BE2C (cell line): Measurements from ENCODE around the gene PRKAR1B.

ENCODE experiments used
- DNase-seq: peaks from one replicate; pipeline ENCODE4 v3.0.0-alpha.2; 2020
- H3K27me3 ChIP-seq: fragments of 250-450 bp; sonication (Bioruptor Pico); 2 replicates; pipeline ENCODE4 v1.5.1; 2020; ENCODE audit warnings: mild to moderate bottlenecking
- H3K36me3 ChIP-seq: fragments of 250-450 bp; sonication (Bioruptor Pico); 2 replicates; pipeline ENCODE4 v1.5.1; 2020; ENCODE audit warnings: mild to moderate bottlenecking
- H3K4me1 ChIP-seq: fragments of 250-450 bp; sonication (Bioruptor Pico); 2 replicates; pipeline ENCODE4 v1.5.1; 2020
- H3K4me3 ChIP-seq: 2 replicates; pipeline ENCODE4 v1.5.1; 2011; ENCODE audit warnings: low read depth, low read length
- H3K9me3 ChIP-seq: fragments of 250-450 bp; sonication (Bioruptor Pico); 2 replicates; pipeline ENCODE4 v1.5.1; 2020
- TF ChIP-seq, protein P1 (sequence below): IDR thresholded peaks from 2 replicates; pipeline ENCODE4 v1.5.1; 2012; ENCODE audit warnings: mild to moderate bottlenecking, low read depth, low read length

PRKAR1B gene

DNA sequence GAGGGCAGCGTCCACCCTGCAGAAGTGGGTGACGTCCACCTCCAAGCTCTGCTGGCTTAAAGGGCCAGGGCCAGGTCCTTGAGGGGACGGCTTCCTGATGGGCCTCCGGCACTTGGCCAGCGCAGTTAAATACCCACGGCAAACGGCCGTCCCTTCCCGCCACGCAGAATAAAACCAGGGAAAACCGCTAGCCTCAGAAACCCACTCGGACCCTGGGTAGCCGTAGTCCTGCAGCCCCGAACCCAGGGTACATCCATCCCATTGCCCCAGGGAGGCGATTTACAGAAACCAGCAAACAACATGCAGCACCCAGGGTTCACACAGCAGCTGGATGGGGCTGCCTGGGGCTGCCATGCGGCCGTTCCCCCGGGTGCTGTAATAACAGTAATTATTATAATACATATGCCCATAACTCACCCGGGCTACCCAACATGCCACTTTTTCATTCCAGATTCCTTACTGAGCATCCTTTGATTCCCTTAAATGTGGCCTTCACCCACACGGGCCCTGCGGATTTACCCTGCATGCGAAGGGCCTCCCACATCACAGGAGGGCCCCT lies 126.0 kb downstream of the PRKAR1B start:
- TF ChIP-seq, protein P1, sequence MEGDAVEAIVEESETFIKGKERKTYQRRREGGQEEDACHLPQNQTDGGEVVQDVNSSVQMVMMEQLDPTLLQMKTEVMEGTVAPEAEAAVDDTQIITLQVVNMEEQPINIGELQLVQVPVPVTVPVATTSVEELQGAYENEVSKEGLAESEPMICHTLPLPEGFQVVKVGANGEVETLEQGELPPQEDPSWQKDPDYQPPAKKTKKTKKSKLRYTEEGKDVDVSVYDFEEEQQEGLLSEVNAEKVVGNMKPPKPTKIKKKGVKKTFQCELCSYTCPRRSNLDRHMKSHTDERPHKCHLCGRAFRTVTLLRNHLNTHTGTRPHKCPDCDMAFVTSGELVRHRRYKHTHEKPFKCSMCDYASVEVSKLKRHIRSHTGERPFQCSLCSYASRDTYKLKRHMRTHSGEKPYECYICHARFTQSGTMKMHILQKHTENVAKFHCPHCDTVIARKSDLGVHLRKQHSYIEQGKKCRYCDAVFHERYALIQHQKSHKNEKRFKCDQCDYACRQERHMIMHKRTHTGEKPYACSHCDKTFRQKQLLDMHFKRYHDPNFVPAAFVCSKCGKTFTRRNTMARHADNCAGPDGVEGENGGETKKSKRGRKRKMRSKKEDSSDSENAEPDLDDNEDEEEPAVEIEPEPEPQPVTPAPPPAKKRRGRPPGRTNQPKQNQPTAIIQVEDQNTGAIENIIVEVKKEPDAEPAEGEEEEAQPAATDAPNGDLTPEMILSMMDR, result no peak
- Histone ChIP-seq H3K27me3 (no peaks in the 10 kb centered on the region), H3K4me3 (no peak overlapping the region), H3K36me3 (no peaks in the 10 kb centered on the region), H3K9me3 (no peaks in the 10 kb centered on the region), H3K4me1 (no peaks in the 10 kb centered on the region)
- no peak for DNase-seq

DNA sequence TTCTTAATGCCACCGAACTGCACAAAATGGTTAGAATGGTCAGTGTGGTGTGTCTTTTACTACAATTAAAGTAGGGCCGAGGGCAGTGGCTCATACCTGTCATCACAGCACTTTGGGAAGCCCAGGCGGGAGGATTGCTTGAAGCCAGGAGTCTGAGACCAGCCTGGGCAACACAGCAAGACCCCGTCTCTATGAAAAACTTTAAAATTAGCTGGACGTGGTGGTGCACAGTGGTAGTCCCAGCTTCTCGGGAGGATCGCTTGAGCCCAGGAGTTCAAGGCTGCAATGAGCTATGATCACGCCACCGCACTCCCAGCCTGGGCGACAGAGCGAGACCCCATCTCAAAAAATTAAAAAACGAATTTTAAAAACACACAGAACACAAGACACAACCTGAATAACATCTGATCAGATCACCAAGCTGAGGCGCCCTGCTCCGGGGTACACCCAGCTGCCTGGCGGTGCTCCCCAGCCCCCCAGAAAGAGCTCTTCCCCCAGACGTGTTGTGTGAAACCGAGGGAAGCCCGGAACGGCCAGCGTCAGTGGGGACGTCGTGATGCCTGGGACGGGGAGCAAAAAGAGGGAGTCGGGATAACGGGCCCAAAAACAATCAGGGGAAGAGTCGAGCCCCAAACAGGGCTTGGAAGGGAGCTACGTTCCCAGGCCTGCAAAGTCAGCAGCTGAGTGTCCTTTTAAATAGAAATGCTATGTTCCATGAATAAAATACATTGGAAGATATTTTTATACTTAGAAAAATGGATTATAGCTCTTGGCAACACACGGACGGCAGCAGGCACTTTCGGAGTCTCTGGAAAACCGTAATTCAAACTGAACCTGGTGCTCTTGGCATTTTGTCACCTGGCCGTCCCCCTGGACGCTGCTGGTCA lies 126.7 kb downstream of the PRKAR1B start:
- H3K4me1 ChIP-seq, result no peaks in the 10 kb centered on the region
- no peaks in the 10 kb centered on the region for H3K9me3 ChIP-seq
- H3K4me3 ChIP-seq, result no peak overlapping the region
- TF ChIP-seq, protein P1, result no peak
- no peaks in the 10 kb centered on the region for H3K36me3 ChIP-seq
- H3K27me3 ChIP-seq, result no peaks in the 10 kb centered on the region
- no peak for DNase-seq

DNA sequence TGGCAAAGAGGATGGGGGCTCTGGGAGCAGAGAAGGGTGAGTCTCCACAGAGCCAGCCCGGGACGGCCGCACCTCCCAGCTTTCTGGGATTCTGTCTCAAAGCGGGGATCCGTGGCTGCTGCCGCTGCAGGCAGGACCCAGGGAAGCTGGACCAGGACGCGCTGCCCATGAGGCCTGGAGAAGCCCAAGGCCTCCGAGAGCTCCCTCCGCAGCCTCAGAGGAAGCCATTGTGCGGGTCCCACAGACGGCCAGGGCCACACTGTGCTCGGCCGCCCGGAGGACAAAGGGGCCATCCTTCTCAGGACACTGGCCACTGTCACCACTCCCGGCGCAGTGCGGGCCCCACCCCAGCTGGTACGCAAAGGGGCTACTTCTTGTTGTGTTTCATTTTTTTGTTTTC lies 128.2 kb downstream of the PRKAR1B start:
- H3K27me3 ChIP-seq, result no peaks in the 10 kb centered on the region
- TF ChIP-seq, protein P1, result no peak
- no peak for DNase-seq

DNA sequence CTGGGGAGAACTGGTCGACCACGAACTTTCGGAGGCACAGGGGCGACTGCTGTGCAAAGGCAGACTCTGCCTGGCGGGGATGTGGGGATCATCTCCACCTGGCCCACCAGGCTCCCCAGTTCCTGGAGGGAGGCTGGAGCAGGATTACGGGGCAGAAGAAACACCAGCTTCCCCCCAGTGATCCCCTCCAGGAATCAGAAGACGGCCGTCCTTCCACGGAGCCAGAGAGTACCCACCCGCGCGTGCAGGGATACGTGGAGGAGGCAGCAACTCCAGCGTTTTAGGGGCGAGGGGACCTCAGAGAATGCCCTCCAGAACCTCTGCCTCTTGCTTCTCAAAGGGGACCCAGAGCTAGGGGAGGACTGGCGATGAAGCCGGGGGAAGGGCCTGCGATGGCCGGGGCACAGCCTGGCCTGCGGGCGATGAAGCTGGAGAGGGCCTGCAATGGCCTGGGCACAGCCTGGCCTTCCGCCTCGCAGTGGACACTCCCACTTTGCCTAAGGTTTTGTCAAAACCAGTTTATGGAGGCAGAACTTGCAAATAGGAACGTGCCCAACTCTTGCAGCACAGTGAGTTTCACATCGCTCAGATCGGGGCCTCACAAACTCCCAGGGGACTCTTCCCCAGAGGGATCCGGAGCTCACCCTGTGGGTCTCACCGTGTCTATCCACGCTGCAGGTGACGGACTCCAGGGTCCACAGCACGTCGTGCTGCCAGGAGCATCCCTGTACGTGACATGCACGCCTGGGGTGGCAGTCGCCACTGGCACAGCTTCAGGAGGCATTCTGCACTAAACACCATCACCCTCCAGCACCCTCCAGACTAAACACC lies 129.5 kb downstream of the PRKAR1B start:
- Histone ChIP-seq H3K36me3 (no peaks in the 10 kb centered on the region), H3K4me1 (no peaks in the 10 kb centered on the region), H3K4me3 (no peak overlapping the region), H3K27me3 (no peaks in the 10 kb centered on the region), H3K9me3 (no peaks in the 10 kb centered on the region)
- no peak for DNase-seq
- TF ChIP-seq, protein P1, result no peak

More for the DNA sequence above, 128.2 kb downstream of the PRKAR1B start:
- Histone ChIP-seq H3K9me3 (no peaks in the 10 kb centered on the region), H3K4me1 (no peaks in the 10 kb centered on the region), H3K4me3 (no peak overlapping the region), H3K36me3 (no peaks in the 10 kb centered on the region)

DNA sequence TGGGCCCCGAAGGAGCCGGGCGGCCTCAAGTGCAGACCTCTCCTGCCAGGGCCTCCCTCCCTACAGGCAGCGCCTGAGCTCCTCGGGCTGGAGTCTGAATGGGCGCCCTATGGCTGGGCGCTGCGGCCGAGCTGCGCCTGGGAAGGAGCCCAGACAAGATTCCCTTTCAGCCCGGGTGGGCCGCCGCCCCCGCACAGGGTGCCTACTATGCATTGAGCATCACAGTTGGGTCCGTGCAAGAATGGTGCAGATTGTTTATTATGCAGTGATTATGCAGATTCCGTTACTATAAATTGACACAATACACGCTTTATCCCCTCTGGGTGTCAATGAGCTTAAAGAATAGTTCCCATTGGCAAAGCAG lies 130.3 kb downstream of the PRKAR1B start:
- Histone ChIP-seq H3K4me1 (no peaks in the 10 kb centered on the region), H3K27me3 (no peaks in the 10 kb centered on the region), H3K4me3 (no peak overlapping the region), H3K9me3 (no peaks in the 10 kb centered on the region), H3K36me3 (no peaks in the 10 kb centered on the region)
- TF ChIP-seq, protein P1, result no peak
- DNase-seq, result no peak
